HepG2 (cell line): Measurements from ENCODE around the gene CCDC82. TPM values are rescaled to one million over a fixed set of nuclear protein-coding genes. Genes with fewer than 3 reads are reported as not detected.

Source experiments
- CHCHD3 ChIP-seq: sonication (generic); formaldehyde crosslinking; IDR thresholded peaks from 2 replicates; pipeline ENCODE4 v1.8.0; 2022; ENCODE audit warnings: mild to moderate bottlenecking, missing genetic modification reagents, moderate library complexity
- GATAD1 ChIP-seq: IDR thresholded peaks from 2 replicates; pipeline ENCODE4 v1.6.1; 2016; ENCODE audit warnings: missing genetic modification reagents, missing compliant biosample characterization
- GZF1 ChIP-seq: sonication (generic); formaldehyde crosslinking; IDR thresholded peaks from 2 replicates; pipeline ENCODE4 v1.5.1; 2020; ENCODE audit warnings: mild to moderate bottlenecking, missing genetic modification reagents
- HCFC1 ChIP-seq: fragments of 150-350 bp; IDR thresholded peaks from 2 replicates; pipeline ENCODE4 v1.6.1; 2014; ENCODE audit warnings: low read depth, low read length
- KDM5A ChIP-seq: fragments of 200-600 bp; sonication (generic); IDR thresholded peaks from 2 replicates; pipeline ENCODE4 v1.7.0; 2018; ENCODE audit warnings: antibody characterized with exemption, mild to moderate bottlenecking, low read length, borderline replicate concordance
- KLF9 ChIP-seq: IDR thresholded peaks from 2 replicates; pipeline ENCODE4 v1.6.1; 2016; ENCODE audit warnings: low read depth
- KMT2A ChIP-seq: sonication (generic); formaldehyde crosslinking; IDR thresholded peaks from 2 replicates; pipeline ENCODE4 v1.4.0; 2020; ENCODE audit warnings: missing genetic modification reagents
- MED1 ChIP-seq: sonication (generic); formaldehyde crosslinking; IDR thresholded peaks from 2 replicates; pipeline ENCODE4 v1.4.0; 2020; ENCODE audit warnings: missing genetic modification reagents
- MXD3 ChIP-seq: IDR thresholded peaks from 2 replicates; pipeline ENCODE4 v1.6.1; 2016; ENCODE audit warnings: mild to moderate bottlenecking, missing biosample characterization, missing genetic modification reagents
- SSRP1 ChIP-seq: IDR thresholded peaks from 2 replicates; pipeline ENCODE4 v1.6.1; 2016; ENCODE audit warnings: control low read depth
- TARDBP ChIP-seq: sonication (generic); formaldehyde crosslinking; IDR thresholded peaks from 2 replicates; pipeline ENCODE4 v1.8.0; 2022; ENCODE audit warnings: mild to moderate bottlenecking, missing genetic modification reagents
- TBX2 ChIP-seq: sonication (generic); formaldehyde crosslinking; IDR thresholded peaks from 2 replicates; pipeline ENCODE4 v1.5.0; 2020; ENCODE audit warnings: missing genetic modification reagents, mild to moderate bottlenecking, borderline replicate concordance
- USF2 ChIP-seq, 2 experiments: sonication (generic) in 1 of 2; formaldehyde crosslinking in 1 of 2; IDR thresholded peaks; 2 replicates each; pipeline versions ENCODE4 v1.5.1 to v1.6.1; 2011 to 2020; ENCODE audit warnings: borderline replicate concordance in 1 of 2, low read depth in 1 of 2, low read length in 1 of 2, mild to moderate bottlenecking in 1 of 2, missing genetic modification reagents in 1 of 2, moderate library complexity in 1 of 2
- ZHX2 ChIP-seq, 2 experiments: sonication (generic) in 1 of 2; formaldehyde crosslinking in 1 of 2; IDR thresholded peaks; 2 replicates each; pipeline versions ENCODE4 v1.6.1 to v1.9.0; 2014 to 2022; ENCODE audit warnings: antibody characterized with exemption in 1 of 2, borderline replicate concordance in 1 of 2, inconsistent platforms in 1 of 2, low read depth in 1 of 2, missing genetic modification reagents in 1 of 2
- ZNF329 ChIP-seq: sonication (generic); formaldehyde crosslinking; IDR thresholded peaks from 2 replicates; pipeline ENCODE4 v1.9.0; 2021; ENCODE audit warnings: low read depth, mild to moderate bottlenecking, missing genetic modification reagents
- ZNF441 ChIP-seq: sonication (generic); formaldehyde crosslinking; IDR thresholded peaks from 2 replicates; pipeline ENCODE4 v1.7.0; 2021; ENCODE audit warnings: missing genetic modification reagents, borderline replicate concordance
- ZNF543 ChIP-seq: sonication (generic); formaldehyde crosslinking; IDR thresholded peaks from 2 replicates; pipeline ENCODE4 v1.4.0; 2020; ENCODE audit warnings: mild to moderate bottlenecking, missing genetic modification reagents
- ZNF558 ChIP-seq: sonication (generic); formaldehyde crosslinking; IDR thresholded peaks from 2 replicates; pipeline ENCODE4 v1.9.0; 2022; ENCODE audit warnings: mild to moderate bottlenecking, missing genetic modification reagents, borderline replicate concordance
- ZNF563 ChIP-seq: sonication (generic); formaldehyde crosslinking; IDR thresholded peaks from 2 replicates; pipeline ENCODE4 v1.8.0; 2022; ENCODE audit warnings: mild to moderate bottlenecking, moderate library complexity, missing genetic modification reagents
- ZNF614 ChIP-seq: IDR thresholded peaks from 2 replicates; pipeline ENCODE4 v1.6.1; 2018; ENCODE audit warnings: missing biosample characterization, missing genetic modification reagents, inconsistent platforms, borderline replicate concordance
- ZSCAN30 ChIP-seq: sonication (generic); formaldehyde crosslinking; IDR thresholded peaks from 2 replicates; pipeline ENCODE4 v1.5.0; 2020; ENCODE audit warnings: mild to moderate bottlenecking, missing genetic modification reagents
- polyA plus RNA-seq, 8 experiments: library from polyadenylated mRNA; depleted of rRNA in 3 of 8; stranded (reverse) in 7 of 8; unstranded in 1 of 8; fragments of >200 nt; fragmentation: Illumina TruSeq in 4 of 8; extraction: Trizol in 4 of 8; gene quantifications; 2 replicates each; pipeline versions ENCODE4 v1.2.1 to v1.2.3, GENCODE V29; 2011 to 2016; ENCODE audit warnings: low read depth in 4 of 8, missing spikeins in 1 of 8, mixed read lengths in 1 of 8; ENCODE audit not compliant: insufficient read depth in 1 of 8
- total RNA-seq, 5 experiments: library from RNA; depleted of rRNA; stranded (reverse); fragments of >200 nt; fragmentation: Illumina TruSeq; extraction: Trizol; gene quantifications; 2 replicates each; pipeline ENCODE4 v1.2.3, GENCODE V29; 2016; ENCODE audit warnings: low read depth in 1 of 5

CCDC82 gene
- total and polyA plus RNA-seq, 2 of the 13 experiments (the other 11 are each of a cell fraction or from before 2014, with no cell fraction given) = 19.7 to 25.7 TPM

GRCh38 chr11:96389720-96390487 is at the start of gene CCDC82, which contains the start of gene JRKL (continued):
- TF ChIP-seq MED1 (0 out of 2 replicates have a peak, but pooled peaks have one; percentile 58), CHCHD3 (CRISPR knock-in tag) (no peak), ZSCAN30 (no peak), USF2 (IDR thresholded peaks at IDR 0.05; ENCODE audit: low read depth, low read length) (no peak), USF2 (CRISPR knock-in tag; IDR thresholded peaks at IDR 0.05; ENCODE audit: borderline replicate concordance) (no peak), ZNF543 (CRISPR knock-in tag) (no peak), ZNF441 (CRISPR knock-in tag) (no peak), ZNF329 (CRISPR knock-in tag) (no peak), SSRP1 (no peak), KLF9 (CRISPR knock-in tag) (0 out of 2 replicates have a peak, but pooled peaks have one; percentile 38), KMT2A (peak; percentile 55; the same call in 1 of the 2 replicates), ZNF614 (CRISPR knock-in tag) (peak; percentile 64; the same call in 1 of the 2 replicates), MXD3 (no peak), KDM5A (0 out of 2 replicates have a peak, but pooled peaks have one; percentile 23), ZNF563 (CRISPR knock-in tag) (peak; percentile 80), GZF1 (CRISPR knock-in tag) (no peak), HCFC1 (no peak), ZHX2 (IDR thresholded peaks at IDR 0.05; ENCODE audit: low read depth) (no peak), ZHX2 (CRISPR knock-in tag; IDR thresholded peaks at IDR 0.05; ENCODE audit: borderline replicate concordance) (0 out of 2 replicates have a peak, but pooled peaks have one; percentile 11), ZNF558 (CRISPR knock-in tag) (peak; percentile 71; the same call in 1 of the 2 replicates), TBX2 (peak; percentile 84), GATAD1 (peak; percentile 79), TARDBP (CRISPR knock-in tag) (peak; percentile 35; the same call in 1 of the 2 replicates)
